B cell (primary cell): ENCODE measurements around the gene MT1M. TPM values are rescaled to one million over a fixed set of nuclear protein-coding genes. Genes with fewer than 3 reads are reported as not detected.

Experiments
- ATAC-seq: fragments of 200-7000 bp; cut with Tn5 transposase; one replicate; pipeline ENCODE4 v1.10.0; 2021; ENCODE audit warnings: low read depth, mild to moderate bottlenecking, moderate number of reproducible peaks, moderate library complexity
- CTCF ChIA-PET: fragments of 350-600 bp; sonication (Branson Sonifier 250); formaldehyde crosslinking; loops from one replicate; lab custom pipeline; 2021; ENCODE audit warnings: antibody characterized with exemption, inconsistent platforms; lab: Charles Lee
- POLR2A ChIA-PET: fragments of 350-600 bp; sonication (Branson Sonifier 250); formaldehyde crosslinking; loops from one replicate; lab custom pipeline; 2021; ENCODE audit warnings: antibody characterized with exemption; lab: Charles Lee
- DNase-seq: peaks from one replicate; pipeline ENCODE4 v3.0.0; 2013
- H2AFZ ChIP-seq: 2 replicates; pipeline ENCODE4 v1.6.1; 2012; ENCODE audit warnings: mild to moderate bottlenecking, low read depth, low read length; ENCODE audit not compliant: insufficient read depth, poor library complexity, severe bottlenecking
- H3K27ac ChIP-seq, 2 donors: 1 replicate in 1 of 2; 2 replicates in 1 of 2; pipeline ENCODE4 v1.5.1; 2012 to 2013; ENCODE audit warnings: low read length in 2 of 2, mild to moderate bottlenecking in 2 of 2, moderate library complexity in 1 of 2
- H3K27me3 ChIP-seq, 4 experiments: fragments of 200-600 bp in 1 of 4; sonication (generic) in 1 of 4; replicated peaks in 1 of 4; 1 replicate in 2 of 4; 2 replicates in 2 of 4; pipeline versions ENCODE4 v1.6.1 to v1.7.0; 2013 to 2016; ENCODE audit warnings: low read length in 3 of 4, mild to moderate bottlenecking in 2 of 4, mixed read lengths in 1 of 4, moderate library complexity in 1 of 4; ENCODE audit not compliant: insufficient read depth in 4 of 4, control insufficient read depth in 3 of 4; ENCODE audit errors: control extremely low read depth in 1 of 4
- H3K36me3 ChIP-seq, 2 experiments: replicated peaks in 1 of 2; 1 replicate in 1 of 2; 2 replicates in 1 of 2; pipeline versions ENCODE4 v1.6.1 to v1.7.1; 2013; ENCODE audit warnings: low read length in 1 of 2; ENCODE audit not compliant: insufficient read depth in 2 of 2, control insufficient read depth in 1 of 2; ENCODE audit errors: control extremely low read depth in 1 of 2, extremely low read depth in 1 of 2
- H3K4me1 ChIP-seq, 2 donors: fragments of 200-600 bp in 1 of 2; sonication (generic) in 1 of 2; 1 replicate in 1 of 2; 2 replicates in 1 of 2; pipeline versions ENCODE4 v1.5.1 to v1.6.1; 2013 to 2017; ENCODE audit warnings: low read length in 2 of 2; ENCODE audit not compliant: control insufficient read depth in 2 of 2, insufficient read depth in 2 of 2
- H3K4me2 ChIP-seq: replicated peaks from 2 replicates; pipeline ENCODE3; 2012; ENCODE audit warnings: mild to moderate bottlenecking, low read depth, low read length; ENCODE audit not compliant: poor library complexity, severe bottlenecking
- H3K4me3 ChIP-seq, 5 experiments: fragments of 200-600 bp in 1 of 5; sonication (generic) in 1 of 5; 1 replicate in 3 of 5; 2 replicates in 2 of 5; pipeline versions ENCODE4 v1.5.1 to v1.7.0; 2011 to 2016; ENCODE audit warnings: low read length in 4 of 5, mild to moderate bottlenecking in 4 of 5, low read depth in 2 of 5, control low read depth in 1 of 5, moderate library complexity in 1 of 5; ENCODE audit not compliant: insufficient read depth in 1 of 5; ENCODE audit errors: control extremely low read depth in 1 of 5, extremely low read depth in 1 of 5
- H3K79me2 ChIP-seq: fragments of 200-600 bp; sonication (generic); one replicate; pipeline ENCODE4 v1.6.0; 2016; ENCODE audit warnings: low read length; ENCODE audit not compliant: control insufficient read depth, insufficient read depth
- H3K9ac ChIP-seq: fragments of 200-600 bp; sonication (generic); 2 replicates; pipeline ENCODE4 v1.6.1; 2017; ENCODE audit warnings: mild to moderate bottlenecking, low read length, moderate library complexity
- H3K9me3 ChIP-seq, 3 donors: one replicate each; pipeline versions ENCODE4 v1.6.1 to v1.7.1; 2013; ENCODE audit warnings: low read length in 2 of 3; ENCODE audit not compliant: control insufficient read depth in 2 of 3, insufficient read depth in 1 of 3; ENCODE audit errors: control extremely low read depth in 1 of 3
- H4K20me1 ChIP-seq: 2 replicates; pipeline ENCODE4 v1.6.0; 2012; ENCODE audit warnings: mild to moderate bottlenecking, low read length; ENCODE audit not compliant: insufficient read depth, control insufficient read depth, poor library complexity, severe bottlenecking
- H3K27ac Mint-ChIP-seq: one replicate; pipeline ENCODE4 v1.8.0; 2021; ENCODE audit warnings: mixed read lengths
- H3K27me3 Mint-ChIP-seq: one replicate; pipeline ENCODE4 v1.8.0; 2021; ENCODE audit warnings: mixed read lengths
- H3K4me1 Mint-ChIP-seq: one replicate; pipeline ENCODE4 v1.8.0; 2021; ENCODE audit warnings: mixed read lengths
- H3K4me3 Mint-ChIP-seq: one replicate; pipeline ENCODE4 v1.8.0; 2021; ENCODE audit warnings: mixed read lengths
- H3K9me3 Mint-ChIP-seq: one replicate; pipeline ENCODE4 v1.8.0; 2022; ENCODE audit warnings: mixed read lengths; ENCODE audit not compliant: insufficient read depth
- CTCF ChIP-seq: fragments of 200-600 bp; IDR thresholded peaks from one replicate; pipeline ENCODE4 v1.8.0; 2022; ENCODE audit warnings: antibody characterized with exemption, mild to moderate bottlenecking
- EZH2 ChIP-seq: IDR thresholded peaks from 2 replicates; pipeline ENCODE4 v1.6.1; 2012; ENCODE audit warnings: borderline replicate concordance, low read depth, mild to moderate bottlenecking, moderate library complexity, low read length; ENCODE audit not compliant: insufficient read depth, poor library complexity, severe bottlenecking
- WGBS: methylation state at CpG from one replicate; pipeline ENCODE4 v1.1.5; 2013; ENCODE audit warnings: missing lambda C conversion rate; ENCODE audit not compliant: insufficient coverage; 5-methylcytosine and 5-hydroxymethylcytosine counted together
- intact Hi-C: fragments of 100-400 bp; cut with micrococcal nuclease; formaldehyde crosslinking; loops from one replicate; pipeline ENCODE4 v1.10.0; 2022
- polyA plus RNA-seq: library from polyadenylated mRNA; depleted of rRNA; stranded (reverse); fragments of >200 nt; gene quantifications from 2 replicates; pipeline ENCODE4 v1.2.3, GENCODE V29; 2012
- total RNA-seq, 2 donors: library from RNA; stranded (reverse); fragments of 120-200 nt in 1 of 2; gene quantifications; 1 replicate in 1 of 2; 2 replicates in 1 of 2; pipeline versions ENCODE4 v1.2.3 to v1.2.4, GENCODE V29; 2013 to 2022

Gene MT1M
- total and polyA plus RNA-seq, 2 donors (not counting 1 experiment from before 2014, with no cell fraction given) = not detected

GRCh38 chr16:56623637-56624036 lies 8.8 kb upstream of the MT1M start:
- Histone ChIP-seq H3K27me3 (peaks cover 0 to 35% (median 21%) of the 10 kb centered on the region in 4 experiments), H3K4me3 (no peak overlapping the region), H3K79me2 (no peaks in the 10 kb centered on the region), H2AFZ (no peak overlapping the region), H3K36me3 (no peaks in the 10 kb centered on the region), H3K4me2 (no peak overlapping the region), H3K9me3 (no peaks in the 10 kb centered on the region), H4K20me1 (no peaks in the 10 kb centered on the region), H3K4me1 (peaks cover 14% of the 10 kb centered on the region in 2 donors), H3K9ac (no peak overlapping the region), H3K27ac (no peak overlapping the region)
- Mint-ChIP-seq H3K27ac (no peak overlapping the region), H3K9me3 (no peaks in the 10 kb centered on the region), H3K4me1 (peaks cover 13% of the 10 kb centered on the region), H3K4me3 (no peak overlapping the region), H3K27me3 (peaks cover 44% of the 10 kb centered on the region)
- intact Hi-C loops = no loop called here
- ATAC-seq (no peak), DNase-seq (no peak)
- WGBS = no CpG with 5 or more reads among the region's 2 CpGs
- ChIA-PET CTCF (interaction anchor here (0.9 to 1.7 kb wide), 4 partner anchors 12 to 23 kb away, joined by 3 to 5 read pairs (median 4); partner anchors contain the start of gene MT1A), POLR2A (no interaction called here)
- no peak for TF ChIP-seq CTCF
- no peak for TF ChIP-seq EZH2

- no peaks in the 10 kb centered on the region for H3K9me3 Mint-ChIP-seq
- H3K79me2 ChIP-seq = no peaks in the 10 kb centered on the region
- peaks cover 23% of the 10 kb centered on the region for H3K4me1 Mint-ChIP-seq
- H3K4me1 ChIP-seq = peaks cover 19 to 23% of the 10 kb centered on the region in 2 donors
- no peaks in the 10 kb centered on the region for H4K20me1 ChIP-seq
- ATAC-seq = peak; percentile 31
- peak within 1 kb of the TSS; percentile 54 for H3K9ac ChIP-seq
- H3K27me3 Mint-ChIP-seq = peaks cover 35% of the 10 kb centered on the region
- 4% methylated on average over 62 of the region's 62 CpGs for WGBS
- TF ChIP-seq EZH2 (no peak), CTCF (no peak)
- peak; percentile 38 for DNase-seq
- intact Hi-C loops = no loop called here
- ChIA-PET POLR2A (interaction anchor here (0.7 kb wide), 1 partner anchor 32 kb away, joined by 5 read pairs; no protein-coding TSS in a partner anchor), CTCF (interaction anchor here (0.6 kb wide), 1 partner anchor 543 kb away, joined by 3 read pairs; no protein-coding TSS in a partner anchor)
- H3K36me3 ChIP-seq = no peaks in the 10 kb centered on the region
- H3K4me3 Mint-ChIP-seq = peak within 1 kb of the TSS; percentile 85
- peak within 1 kb of the TSS; percentile 55 for H2AFZ ChIP-seq
- peak within 1 kb of the TSS in 4 of 5 experiments; percentile 19 to 44 (median 32) for H3K4me3 ChIP-seq
- peak within 1 kb of the TSS; percentile 70 for H3K4me2 ChIP-seq
- H3K27me3 ChIP-seq = peaks cover 0 to 28% (median 16%) of the 10 kb centered on the region in 4 experiments
- H3K27ac ChIP-seq = no peak within 1 kb of the TSS
- H3K9me3 ChIP-seq = no peaks in the 10 kb centered on the region
- H3K27ac Mint-ChIP-seq = no peak within 1 kb of the TSS
Measured at GRCh38 chr16:56625140-56625942, 7.1 kb upstream of the MT1M start, which contains the start of gene MT1E. Gene MT1E (plus strand): TSS chr16:56625781. CDS start chr16:56625852, 71 bp downstream.
